GM20000 (cell line): ENCODE measurements around the gene TUFM.
"Not testable (repeated sequence)": the region's sequence is repeated elsewhere in the genome, so short reads cannot be mapped to it uniquely, and the experiment has no call there.

ENCODE experiments used
- DNase-seq: peaks from one replicate; pipeline ENCODE4 v3.0.0; 2012; ENCODE audit warnings: low spot score
- CTCF ChIP-seq: IDR thresholded peaks from 2 replicates; pipeline ENCODE4 v1.5.1; 2012; ENCODE audit warnings: mild to moderate bottlenecking, control low read depth; ENCODE audit errors: extremely low read depth, missing control alignments

TUFM gene

DNA sequence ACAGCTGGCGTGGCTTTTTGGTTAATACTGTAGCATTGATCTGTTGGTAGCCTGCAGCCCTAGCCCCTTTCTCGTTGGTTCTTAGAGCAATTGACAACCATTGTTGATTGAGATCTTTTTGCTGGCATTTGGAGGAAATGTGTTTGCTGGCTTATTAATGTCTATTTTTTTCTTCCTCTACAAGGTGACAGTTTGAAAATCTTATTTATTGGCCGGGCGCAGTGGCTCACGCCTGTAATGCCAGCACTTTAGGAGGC is 21.5 kb downstream of the TUFM start:
- TF ChIP-seq CTCF = no peak
- DNase-seq = no peak

- no peak for TF ChIP-seq CTCF
Observed at GRCh38 chr16:28823873-28824716, 22.1 kb downstream of the TUFM start.

GRCh38 chr16:28823291-28823872 is 22.8 kb downstream of the TUFM start:
- DNase-seq = no peak
- TF ChIP-seq CTCF = no peak

More at GRCh38 chr16:28823873-28824716, 22.1 kb downstream of the TUFM start:
- DNase-seq = peak; percentile 97

DNA sequence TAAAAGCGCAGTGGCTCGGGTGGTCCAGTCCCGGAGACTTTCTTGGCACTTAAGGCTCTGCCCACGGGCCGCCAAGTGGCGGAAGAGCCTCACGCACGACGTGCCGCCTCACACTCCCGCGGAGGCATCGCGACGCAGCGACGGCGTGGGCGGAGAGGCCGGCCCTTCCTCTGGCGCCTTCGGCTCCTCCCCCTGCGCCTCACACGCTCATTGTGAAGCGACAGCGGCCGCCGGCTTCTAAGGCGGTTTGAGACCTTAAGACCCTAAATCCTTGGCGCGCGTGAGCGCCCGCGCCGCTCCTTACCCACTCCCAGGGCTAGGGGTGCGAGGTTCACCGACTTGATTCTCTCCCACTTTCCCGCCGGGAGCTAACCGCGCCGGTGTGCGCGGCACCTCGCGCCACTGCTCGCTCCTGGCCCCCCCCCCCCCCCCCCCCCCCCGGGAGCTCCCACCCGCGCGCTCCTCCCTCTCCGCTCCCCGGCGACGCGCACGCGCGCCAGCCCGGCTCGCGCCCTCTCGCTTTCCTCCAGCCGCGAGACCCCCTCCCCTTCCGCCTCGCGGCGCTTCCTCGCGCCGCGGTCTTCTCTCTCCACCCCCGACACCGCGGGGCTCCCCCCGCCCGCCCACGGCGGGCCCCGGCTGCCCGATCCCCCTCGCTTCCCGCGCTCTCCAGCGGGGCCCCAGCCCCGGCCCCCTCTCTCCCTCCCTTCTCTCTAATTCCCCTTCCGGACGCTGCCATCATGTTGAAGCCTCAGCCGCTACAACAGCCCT is 23.4 kb downstream of the TUFM start, which contains the start of gene ATXN2L:
Gene ATXN2L (plus strand): TSS at position 480 of the 771 bp plus-strand sequence. CDS start 261 bp downstream, at position 741.
- peak; percentile 96 for DNase-seq
- no peak for TF ChIP-seq CTCF

DNA sequence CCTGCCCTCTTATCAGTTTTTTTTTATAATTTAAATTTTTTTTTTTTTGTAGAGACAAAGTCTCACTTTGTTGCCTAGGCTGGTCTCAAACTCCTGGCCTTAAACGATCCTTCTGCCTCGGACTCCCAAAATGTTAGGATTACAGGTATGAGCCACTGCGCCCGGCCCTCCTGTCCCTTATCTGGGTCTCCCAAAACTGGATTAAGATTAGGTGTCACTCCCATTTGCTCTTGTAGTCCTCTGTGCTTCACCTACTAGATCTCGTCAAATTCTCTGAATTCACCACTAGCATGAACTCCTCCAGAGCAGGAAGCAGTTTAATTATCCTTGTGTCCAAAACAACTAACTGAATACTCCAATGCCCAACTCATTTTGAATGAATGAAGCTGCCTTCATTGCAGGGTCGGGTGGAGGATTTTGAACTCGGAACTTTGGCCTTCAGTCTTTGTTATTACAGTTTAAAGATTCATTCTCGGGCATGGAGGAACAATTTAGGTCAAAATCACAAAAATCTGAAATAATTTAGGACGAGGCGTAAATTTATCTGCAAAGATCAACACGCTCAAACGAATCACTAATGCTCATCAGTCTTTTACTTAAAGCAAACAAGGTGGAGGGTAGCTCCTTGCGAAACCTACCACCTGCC is 24.2 kb downstream of the TUFM start:
- peak; percentile 2 for DNase-seq
- no peak for TF ChIP-seq CTCF

DNA sequence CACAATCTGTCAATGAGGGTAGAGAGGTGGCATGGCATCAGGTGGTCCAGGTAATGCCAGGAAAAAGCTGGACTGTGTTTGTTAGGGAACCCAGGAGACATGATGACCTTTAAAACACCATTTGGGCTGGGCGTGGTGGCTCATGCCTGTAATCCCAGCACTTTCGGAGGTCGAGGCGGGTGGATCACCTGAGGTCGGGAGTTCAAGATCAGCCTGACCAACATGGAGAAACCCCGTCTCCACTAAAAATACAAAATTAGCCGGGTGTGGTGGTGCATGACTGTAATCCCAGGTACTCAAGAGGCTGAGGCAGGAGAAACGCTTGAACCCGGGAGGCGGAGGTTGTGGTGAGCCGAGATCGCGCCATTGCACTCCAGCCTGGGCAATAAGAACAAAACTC is 25.6 kb downstream of the TUFM start:
- DNase-seq = not testable (repeated sequence)

GRCh38 chr16:28820016-28820415 is 26.1 kb downstream of the TUFM start:
- TF ChIP-seq CTCF = no peak
- peak; percentile 1 for DNase-seq

DNA sequence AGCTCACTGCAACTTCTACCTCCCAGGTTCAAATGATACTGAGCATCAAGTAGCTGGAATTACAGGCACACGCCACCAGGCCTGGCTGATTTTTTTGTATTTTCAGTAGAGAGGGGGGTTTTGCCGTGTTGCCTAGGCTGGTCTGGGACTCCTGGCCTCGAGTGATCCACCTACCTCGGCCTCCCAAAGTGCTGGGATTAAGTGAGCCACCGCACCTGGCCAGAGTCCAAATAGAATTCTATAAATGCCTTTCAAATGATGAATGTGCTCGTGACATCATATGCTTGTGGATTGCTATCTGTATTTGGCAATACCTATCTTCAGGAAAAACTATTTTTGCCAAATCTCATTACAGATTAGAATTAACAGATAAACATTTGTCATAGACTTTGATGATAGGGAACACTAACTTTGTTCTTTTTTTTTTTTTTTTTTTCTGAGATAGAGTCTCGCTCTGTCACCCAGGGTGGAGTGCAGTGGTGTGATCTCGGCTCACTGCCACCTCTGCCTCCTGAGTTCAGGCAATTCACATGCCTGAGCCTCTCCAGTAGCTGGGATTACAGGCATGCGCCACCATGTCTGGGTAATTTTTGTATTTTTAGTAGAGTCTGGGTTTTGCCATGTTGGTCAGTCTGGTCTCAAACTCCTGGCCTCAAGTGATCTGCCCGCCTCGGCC is 38.6 kb downstream of the TUFM start:
- DNase-seq = not testable (repeated sequence)
